GM06990 (cell line): Measurements from ENCODE around the gene CRKL.
"Not testable (repeated sequence)": the region's sequence is repeated elsewhere in the genome, so short reads cannot be mapped to it uniquely, and the experiment has no call there.

Source experiments
- DNase-seq: peaks from one replicate; pipeline ENCODE4 v3.0.0-alpha.2; 2011; ENCODE audit not compliant: insufficient read length; ENCODE audit errors: extremely low read depth
- H3K27me3 ChIP-seq: replicated peaks from 2 replicates; pipeline ENCODE4 v1.6.0; 2011; ENCODE audit warnings: low read length; ENCODE audit not compliant: control insufficient read depth, insufficient read depth
- H3K36me3 ChIP-seq: 2 replicates; pipeline ENCODE4 v1.5.1; 2011; ENCODE audit warnings: low read length; ENCODE audit not compliant: control insufficient read depth, insufficient read depth
- H3K4me3 ChIP-seq: replicated peaks from 2 replicates; pipeline ENCODE4 v1.5.1; 2011; ENCODE audit warnings: low read depth, mild to moderate bottlenecking, control low read depth, low read length
- CTCF ChIP-seq: IDR thresholded peaks from 2 replicates; pipeline ENCODE4 v1.5.1; 2011; ENCODE audit warnings: low read length, control low read depth, mild to moderate bottlenecking, inconsistent platforms; ENCODE audit not compliant: insufficient read depth, poor library complexity, severe bottlenecking

The CRKL gene

GRCh38 chr22:20966883-20967696, 49.9 kb downstream of the CRKL start, which contains the start of gene AIFM3:
Gene AIFM3, plus strand, starts transcription at chr22:20967255. Its CDS starts 690 bp downstream, at chr22:20967945.
- DNase-seq: no peak
- H3K27me3 ChIP-seq: no peaks in the 10 kb centered on the region; the same call in 1 of the 2 replicates
- H3K4me3 ChIP-seq: no peak within 1 kb of the TSS
- TF ChIP-seq CTCF: no peak
- no peaks in the 10 kb centered on the region for H3K36me3 ChIP-seq

GRCh38 chr22:20967697-20968211, 50.5 kb downstream of the CRKL start:
- Histone ChIP-seq H3K36me3 (no peaks in the 10 kb centered on the region), H3K4me3 (no peak overlapping the region), H3K27me3 (no peaks in the 10 kb centered on the region; the same call in 1 of the 2 replicates)
- DNase-seq: no peak
- TF ChIP-seq CTCF: no peak

GRCh38 chr22:20968281-20968977, 51.2 kb downstream of the CRKL start:
- Histone ChIP-seq H3K27me3 (no peaks in the 10 kb centered on the region; the same call in 1 of the 2 replicates), H3K4me3 (no peak overlapping the region), H3K36me3 (no peaks in the 10 kb centered on the region)
- no peak for DNase-seq
- TF ChIP-seq CTCF: no peak

- Histone ChIP-seq H3K27me3 (no peaks in the 10 kb centered on the region), H3K36me3 (no peaks in the 10 kb centered on the region), H3K4me3 (no peak overlapping the region)
- DNase-seq: no peak
- no peak for TF ChIP-seq CTCF
Observed at GRCh38 chr22:20970939-20971657, 53.9 kb downstream of the CRKL start.

GRCh38 chr22:20972014-20972694, 54.9 kb downstream of the CRKL start:
- H3K36me3 ChIP-seq, DNase-seq, H3K27me3 ChIP-seq, H3K4me3 ChIP-seq: not testable (repeated sequence)
